ENCODE data around the gene SIL1. TPM values are rescaled to one million over a fixed set of nuclear protein-coding genes. Genes with fewer than 3 reads are reported as not detected.

SIL1 gene
- total RNA-seq, 2 donors from 2014 or later: 31.6 to 64.4 TPM

DNA sequence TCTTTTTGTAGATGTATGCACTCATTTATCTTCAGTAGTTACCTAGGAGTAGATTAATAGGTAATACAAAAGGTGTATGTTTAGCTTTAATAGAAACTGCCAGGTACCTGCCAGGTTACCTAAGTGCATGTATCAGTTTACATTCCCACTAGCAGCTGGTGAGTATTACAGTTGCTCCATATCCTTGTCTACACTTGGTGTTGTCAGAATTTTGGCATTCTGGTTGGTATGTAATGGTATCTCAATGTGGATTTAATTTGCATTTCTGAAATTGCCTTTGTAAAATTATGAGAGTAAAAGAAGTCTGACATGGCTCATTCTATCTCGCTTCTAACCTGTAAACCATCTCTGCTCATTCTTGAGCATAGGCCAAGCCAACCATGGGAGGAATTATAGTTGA is 38.3 kb upstream of the SIL1 start:
- intact Hi-C loops (cut with DNase I): no loop called here
- Histone ChIP-seq H3K27ac (no peak overlapping the region), H3K4me1 (no peaks in the 10 kb centered on the region), H3K9me3 (no peaks in the 10 kb centered on the region), H3K9ac (ENCODE audit: low read depth in 2 of 2, low read length in 2 of 2) (no peak overlapping the region), H3K27me3 (no peaks in the 10 kb centered on the region), H3K36me3 (no peaks in the 10 kb centered on the region), H3K4me3 (no peak overlapping the region)
- DNase-seq: no peak
- TF ChIP-seq, protein P1, sequence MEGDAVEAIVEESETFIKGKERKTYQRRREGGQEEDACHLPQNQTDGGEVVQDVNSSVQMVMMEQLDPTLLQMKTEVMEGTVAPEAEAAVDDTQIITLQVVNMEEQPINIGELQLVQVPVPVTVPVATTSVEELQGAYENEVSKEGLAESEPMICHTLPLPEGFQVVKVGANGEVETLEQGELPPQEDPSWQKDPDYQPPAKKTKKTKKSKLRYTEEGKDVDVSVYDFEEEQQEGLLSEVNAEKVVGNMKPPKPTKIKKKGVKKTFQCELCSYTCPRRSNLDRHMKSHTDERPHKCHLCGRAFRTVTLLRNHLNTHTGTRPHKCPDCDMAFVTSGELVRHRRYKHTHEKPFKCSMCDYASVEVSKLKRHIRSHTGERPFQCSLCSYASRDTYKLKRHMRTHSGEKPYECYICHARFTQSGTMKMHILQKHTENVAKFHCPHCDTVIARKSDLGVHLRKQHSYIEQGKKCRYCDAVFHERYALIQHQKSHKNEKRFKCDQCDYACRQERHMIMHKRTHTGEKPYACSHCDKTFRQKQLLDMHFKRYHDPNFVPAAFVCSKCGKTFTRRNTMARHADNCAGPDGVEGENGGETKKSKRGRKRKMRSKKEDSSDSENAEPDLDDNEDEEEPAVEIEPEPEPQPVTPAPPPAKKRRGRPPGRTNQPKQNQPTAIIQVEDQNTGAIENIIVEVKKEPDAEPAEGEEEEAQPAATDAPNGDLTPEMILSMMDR (IDR thresholded peaks at IDR 0.05): no peak

DNA sequence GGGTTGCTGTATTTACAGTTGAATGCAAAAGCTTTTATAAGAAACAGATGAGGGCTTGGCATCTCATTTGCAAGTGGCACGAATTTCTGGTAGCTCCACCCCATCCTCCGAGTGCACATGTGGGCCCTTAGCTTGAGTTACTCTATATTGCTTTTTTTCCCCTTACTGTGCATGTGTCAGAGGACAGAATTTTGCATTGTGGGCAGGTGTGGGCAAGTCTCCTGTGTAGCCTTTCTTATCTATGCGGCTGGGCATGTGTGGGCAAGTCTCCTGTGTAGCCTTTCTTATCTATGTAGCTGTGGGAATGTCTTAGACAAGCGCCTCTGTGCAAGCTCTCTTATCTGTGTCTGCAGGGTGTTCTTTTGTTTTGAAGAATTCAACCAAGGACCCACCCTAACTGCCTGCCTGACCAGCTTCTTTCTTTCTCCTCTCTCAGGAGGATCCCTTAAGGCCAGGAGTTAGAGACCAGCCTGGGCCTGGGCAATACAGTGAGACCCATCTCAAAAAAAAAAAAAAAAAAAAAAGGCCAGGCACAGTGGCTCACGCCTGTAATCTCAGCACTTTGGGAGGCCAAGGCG is 34.1 kb upstream of the SIL1 start:
- Histone ChIP-seq H3K4me1 (no peaks in the 10 kb centered on the region), H3K27ac (no peak overlapping the region), H3K9ac (ENCODE audit: low read depth in 2 of 2, low read length in 2 of 2) (no peak overlapping the region), H3K27me3 (no peaks in the 10 kb centered on the region), H3K9me3 (no peaks in the 10 kb centered on the region), H3K36me3 (no peaks in the 10 kb centered on the region), H3K4me3 (no peak overlapping the region)
- TF ChIP-seq, protein P1 (IDR thresholded peaks at IDR 0.05): no peak
- intact Hi-C loops (cut with DNase I): no loop called here
- DNase-seq: no peak

DNA sequence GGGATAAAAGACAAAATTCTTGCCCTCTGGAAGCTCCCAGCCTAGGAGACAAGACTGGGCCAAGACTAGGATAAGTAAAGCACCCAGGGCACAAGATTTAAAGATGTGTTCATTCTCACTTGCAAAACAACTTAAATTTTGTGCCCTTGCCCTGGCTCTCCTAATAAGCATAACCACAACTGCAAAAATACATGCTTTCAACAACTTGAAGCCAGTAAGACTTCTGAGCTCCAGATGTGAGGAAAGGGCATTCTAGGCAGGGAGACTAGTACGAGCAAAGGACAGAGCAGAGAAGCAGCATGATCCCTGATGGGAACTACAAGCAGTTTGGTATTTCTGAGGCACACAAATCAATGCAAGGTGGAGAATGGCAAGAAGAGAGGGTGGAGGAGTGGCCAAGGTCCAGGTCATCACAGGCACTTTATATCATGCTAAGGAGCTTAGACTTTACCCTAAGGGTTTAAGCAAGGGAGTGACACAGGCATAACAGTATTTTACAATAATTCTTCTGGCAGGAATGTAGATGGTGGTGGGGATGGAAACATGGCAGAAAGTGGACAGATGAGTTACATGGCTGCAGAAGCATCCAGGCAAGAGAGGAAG is 30.1 kb upstream of the SIL1 start:
- H3K36me3 ChIP-seq: no peaks in the 10 kb centered on the region
- no peak overlapping the region for H3K9ac ChIP-seq (ENCODE audit: low read depth in 2 of 2, low read length in 2 of 2)
- TF ChIP-seq, protein P1 (IDR thresholded peaks at IDR 0.05): no peak
- no peaks in the 10 kb centered on the region for H3K9me3 ChIP-seq
- no peak overlapping the region for H3K4me3 ChIP-seq
- DNase-seq: no peak
- H3K27me3 ChIP-seq: no peaks in the 10 kb centered on the region
- no peaks in the 10 kb centered on the region for H3K4me1 ChIP-seq
- H3K27ac ChIP-seq: no peak overlapping the region
- intact Hi-C loops (cut with DNase I): no loop called here

DNA sequence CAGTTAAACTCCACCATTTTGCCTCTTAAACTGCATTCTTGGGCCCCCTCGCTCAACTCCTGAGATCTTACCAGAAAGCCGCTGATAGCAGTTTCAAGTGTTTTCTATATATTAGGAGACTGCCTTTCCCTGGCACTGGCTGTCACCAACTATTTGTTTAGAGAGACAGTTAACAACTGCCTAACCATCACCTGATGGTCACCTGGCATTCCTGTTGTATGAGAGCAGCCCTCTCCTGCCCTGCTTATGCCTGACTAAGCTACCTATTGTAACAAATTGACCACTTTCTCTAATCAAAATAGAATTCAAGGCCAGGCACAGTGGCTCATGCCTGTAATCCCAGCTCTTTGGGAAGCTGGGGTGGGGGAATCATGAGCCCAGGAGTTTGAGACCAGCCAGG is 28.0 kb upstream of the SIL1 start:
- H3K9ac ChIP-seq (ENCODE audit: low read depth in 2 of 2, low read length in 2 of 2): no peak overlapping the region
- no peak overlapping the region for H3K27ac ChIP-seq
- intact Hi-C loops (cut with DNase I): no loop called here
- H3K36me3 ChIP-seq: no peaks in the 10 kb centered on the region
- no peaks in the 10 kb centered on the region for H3K27me3 ChIP-seq
- no peak overlapping the region for H3K4me3 ChIP-seq
- no peaks in the 10 kb centered on the region for H3K4me1 ChIP-seq
- TF ChIP-seq, protein P1 (IDR thresholded peaks at IDR 0.05): no peak
- no peaks in the 10 kb centered on the region for H3K9me3 ChIP-seq
- no peak for DNase-seq

DNA sequence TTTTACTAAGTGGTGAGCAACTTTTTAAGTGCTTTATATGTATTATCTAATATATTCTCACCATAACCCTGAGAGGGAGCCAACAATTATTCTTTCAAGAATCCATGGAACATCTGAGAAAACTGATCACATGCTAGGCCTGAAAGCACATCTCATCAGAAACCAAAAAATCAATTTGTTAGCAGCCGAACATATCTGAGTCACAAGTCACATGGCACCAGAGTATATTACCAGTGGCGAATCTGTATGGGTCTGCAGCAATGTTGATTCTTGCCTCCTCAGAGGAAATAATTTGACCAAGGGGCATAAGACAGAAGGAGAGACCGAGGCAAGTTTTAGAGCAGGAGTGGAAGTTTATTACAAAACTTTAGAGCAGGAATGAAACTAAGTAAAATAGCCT is 25.3 kb upstream of the SIL1 start:
- intact Hi-C loops (cut with DNase I): no loop called here
- no peak for DNase-seq
- TF ChIP-seq, protein P1 (IDR thresholded peaks at IDR 0.05): no peak

More for the DNA sequence above, 25.3 kb upstream of the SIL1 start:
- no peaks in the 10 kb centered on the region for H3K9me3 ChIP-seq
- H3K4me1 ChIP-seq: no peaks in the 10 kb centered on the region
- H3K27ac ChIP-seq: no peak overlapping the region
- H3K9ac ChIP-seq (ENCODE audit: low read depth in 2 of 2, low read length in 2 of 2): no peak overlapping the region
- H3K36me3 ChIP-seq: no peaks in the 10 kb centered on the region
- no peak overlapping the region for H3K4me3 ChIP-seq
- no peaks in the 10 kb centered on the region for H3K27me3 ChIP-seq

Data from colonic mucosa (tissue), 4 donors.